GM12874 (cell line): ENCODE data around the gene SLAMF1.

Experiments used
- CTCF ChIP-seq: IDR thresholded peaks from 2 replicates; pipeline ENCODE4 v1.5.1; 2011; ENCODE audit warnings: low read depth, mild to moderate bottlenecking, control low read depth, low read length, moderate library complexity; ENCODE audit not compliant: insufficient read depth

The SLAMF1 gene

DNA sequence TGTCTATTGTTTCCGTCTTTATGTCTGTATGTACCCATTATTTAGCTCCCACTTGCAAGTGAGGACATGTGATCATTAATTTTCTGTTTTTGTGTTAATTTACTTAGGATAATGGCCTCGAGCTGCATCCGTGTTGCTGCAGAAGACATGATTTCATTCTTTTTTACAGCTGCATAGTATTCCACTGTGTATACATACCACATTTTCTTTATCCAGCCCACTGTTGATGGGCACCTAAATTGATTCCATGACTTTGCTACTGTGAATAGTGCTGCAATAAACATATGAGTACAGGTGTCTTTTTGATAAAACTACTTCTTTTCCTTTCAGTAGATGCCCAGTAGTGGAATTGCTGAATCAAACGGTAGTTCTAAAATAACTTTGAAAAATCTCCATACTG, 12.7 kb upstream of the SLAMF1 start:
- no peak for TF ChIP-seq CTCF

- no peak for TF ChIP-seq CTCF
Measured at GRCh38 chr1:160658814-160659193, 12.0 kb upstream of the SLAMF1 start.

DNA sequence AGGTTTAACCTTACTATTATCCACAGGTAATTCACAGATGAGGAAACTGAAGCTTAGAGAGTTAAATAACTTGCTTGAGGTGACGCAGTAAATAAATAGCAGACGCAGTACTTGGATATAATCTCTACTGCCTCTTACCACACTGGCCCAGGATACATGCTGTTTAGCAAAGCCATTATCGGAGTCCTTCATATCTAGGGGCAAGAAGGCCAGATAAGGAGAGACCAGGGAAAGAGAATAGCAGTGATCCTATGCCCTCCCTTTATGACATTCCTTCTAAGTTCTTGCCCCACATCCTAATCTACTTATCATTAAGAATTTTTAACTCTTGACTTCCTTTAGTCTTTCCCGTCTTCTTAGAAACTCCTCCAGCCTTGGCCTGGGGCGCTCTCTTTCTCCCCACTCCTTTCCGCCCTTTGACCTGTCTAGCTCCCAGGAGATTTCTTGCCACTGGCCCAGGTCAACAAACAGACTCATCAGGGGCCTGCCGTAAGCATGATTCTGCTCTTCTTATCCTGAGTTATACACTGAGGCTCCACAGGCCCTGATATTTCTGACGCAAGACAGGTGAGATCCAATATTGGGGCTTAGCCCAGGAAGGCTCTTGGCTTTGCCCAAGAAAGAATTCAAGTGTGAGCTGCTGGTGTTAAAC, 11.4 kb upstream of the SLAMF1 start:
- TF ChIP-seq CTCF = no peak

GRCh38 chr1:160657250-160657781, 10.5 kb upstream of the SLAMF1 start:
- no peak for TF ChIP-seq CTCF

DNA sequence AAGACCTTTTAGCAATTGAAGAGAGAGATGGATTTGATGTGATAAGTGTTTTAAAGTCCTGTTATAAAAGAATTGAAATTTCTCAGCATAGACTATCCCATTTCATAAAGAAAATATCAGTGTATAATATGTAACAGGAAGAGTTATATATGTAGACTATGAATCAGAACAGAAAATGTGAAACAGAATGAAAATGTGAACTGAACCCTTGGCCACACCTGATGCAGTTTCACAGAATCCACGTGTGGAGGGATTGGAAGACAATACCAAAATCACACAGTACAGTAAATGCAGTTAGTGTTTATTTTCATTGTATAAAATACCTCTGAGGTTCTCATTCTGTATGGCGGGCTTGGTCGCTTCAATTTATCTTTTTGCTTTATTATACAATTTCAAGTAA, 9.9 kb upstream of the SLAMF1 start:
- TF ChIP-seq CTCF = no peak

- no peak for TF ChIP-seq CTCF
Measured at GRCh38 chr1:160653620-160654016, 6.8 kb upstream of the SLAMF1 start.

DNA sequence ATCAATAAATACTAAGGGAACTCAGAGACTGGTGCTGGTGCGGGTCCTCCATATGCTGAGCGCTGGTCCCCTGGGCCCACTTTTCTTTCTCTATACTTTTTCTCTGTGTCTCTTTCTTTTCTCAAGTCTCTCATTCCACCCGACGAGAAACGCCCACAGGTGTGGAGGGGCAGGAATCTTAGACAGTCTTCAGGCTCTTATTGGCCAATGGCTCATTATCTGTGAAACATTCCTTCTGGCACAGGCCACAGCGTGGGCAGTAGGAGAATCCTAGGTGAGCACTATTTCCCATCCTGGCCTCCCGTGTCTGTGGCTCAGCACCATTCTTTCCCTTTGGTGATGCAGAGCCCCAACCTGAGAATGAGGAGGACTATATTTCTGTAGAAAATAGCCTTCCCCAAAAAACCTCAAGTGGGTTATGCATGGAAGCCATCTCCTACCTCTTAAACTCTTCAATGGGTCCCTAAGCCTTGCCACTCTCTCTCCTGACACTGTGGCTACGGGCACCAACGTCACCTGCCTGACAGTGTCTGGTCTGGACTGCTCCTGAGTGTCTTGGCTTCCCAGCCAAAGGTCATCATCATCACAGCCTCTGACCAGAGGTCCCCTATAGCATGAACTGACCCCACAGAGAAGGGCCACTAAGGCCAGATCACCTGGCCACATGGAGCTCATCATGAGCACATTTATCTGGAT, 6.2 kb upstream of the SLAMF1 start:
- TF ChIP-seq CTCF = no peak
